Fibroblast of skin of left quadriceps (primary cell): ENCODE results near the gene IFI27L1.
A peak's percentile ranks its signal among the peaks of the same experiment; 100 is the strongest.

ENCODE experiments used
- DNase-seq, 2 experiments: peaks; one replicate each; pipeline ENCODE4 v3.0.0-alpha.2; 2013; ENCODE audit warnings: low read depth in 2 of 2

Gene IFI27L1

DNA sequence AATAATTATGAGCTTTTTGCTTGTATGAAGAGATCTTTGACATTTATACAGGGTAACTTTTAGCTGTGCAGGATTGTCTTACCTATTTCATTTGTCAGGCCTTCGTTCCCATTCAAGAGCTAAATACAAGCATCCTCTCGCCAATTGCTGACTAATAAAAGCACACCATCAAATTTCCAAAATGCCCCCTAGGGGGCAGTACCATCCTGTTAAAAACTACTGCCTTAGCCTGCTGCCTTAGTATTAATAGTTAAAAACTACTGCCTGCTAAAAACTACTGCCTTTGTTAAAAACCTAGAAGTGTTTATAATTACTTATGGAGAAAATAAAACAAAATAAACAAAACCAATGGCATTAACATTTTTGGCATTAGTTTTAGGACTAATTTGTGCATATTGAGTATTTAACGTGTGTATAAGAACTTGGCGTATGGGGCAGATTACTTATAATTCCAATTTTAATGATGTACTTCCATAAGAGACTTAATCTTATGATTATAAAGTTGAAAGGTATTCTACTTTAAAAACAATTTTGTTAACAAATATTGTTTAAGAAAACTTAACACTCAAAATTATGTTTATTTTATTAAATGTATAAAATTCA lies 51.3 kb downstream of the IFI27L1 start:
- peak; percentile 50 to 51 for DNase-seq

DNA sequence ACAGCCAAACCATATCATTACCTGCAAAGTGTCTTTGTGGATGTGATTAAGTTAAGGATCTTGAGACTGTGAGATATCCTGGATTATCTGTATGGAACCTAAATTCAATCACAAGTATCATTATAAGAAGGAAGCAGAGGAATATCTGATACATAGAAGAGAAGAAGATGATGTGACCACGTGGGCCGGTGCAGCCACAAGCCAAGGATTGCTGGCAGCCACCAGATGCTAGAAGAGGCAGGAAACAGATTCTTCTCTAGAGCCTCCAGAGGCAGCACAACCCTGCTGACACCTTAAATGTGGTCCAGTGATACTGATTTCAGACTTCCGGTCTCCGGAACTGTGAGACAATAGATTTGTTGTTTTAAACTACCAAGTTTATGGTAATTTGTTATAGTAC lies 54.4 kb downstream of the IFI27L1 start:
- DNase-seq, result no peak

DNA sequence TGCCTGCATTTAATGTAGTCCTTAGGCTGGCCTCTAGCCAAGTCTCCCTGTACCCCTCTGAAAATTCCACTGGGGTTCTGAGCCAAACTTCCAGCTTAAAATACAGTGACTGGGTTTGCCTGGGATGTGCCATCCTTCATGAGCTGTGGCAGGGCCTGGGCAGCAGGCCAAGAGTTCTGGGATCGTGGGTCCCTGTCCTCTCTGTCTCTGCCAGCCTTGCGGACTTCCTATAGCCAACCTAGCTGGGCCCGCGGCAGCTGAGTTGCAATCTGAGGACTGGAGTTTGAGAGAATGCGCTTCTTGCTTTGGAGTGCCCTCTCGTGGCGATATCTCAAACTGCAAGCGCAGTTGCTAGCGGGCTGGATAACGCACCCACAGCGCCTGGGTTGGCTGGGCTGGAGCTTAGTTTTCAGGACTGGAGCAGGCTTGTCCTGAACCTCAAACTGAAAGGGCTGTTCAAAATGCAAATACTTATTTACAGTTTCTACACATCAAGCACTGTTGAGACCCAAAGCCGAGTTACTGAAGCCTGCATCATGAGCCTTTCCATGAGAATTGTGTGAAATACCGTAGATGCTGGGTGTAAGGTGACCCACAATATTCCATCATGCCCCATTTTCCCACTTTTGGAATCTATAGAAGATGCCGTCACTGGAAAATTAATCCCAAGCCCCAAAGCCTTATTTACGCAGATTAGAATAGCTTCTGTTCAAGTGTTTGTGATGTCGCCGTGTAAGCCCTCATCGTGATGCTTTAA lies 55.6 kb downstream of the IFI27L1 start:
- peak; percentile 61 to 63 for DNase-seq

DNA sequence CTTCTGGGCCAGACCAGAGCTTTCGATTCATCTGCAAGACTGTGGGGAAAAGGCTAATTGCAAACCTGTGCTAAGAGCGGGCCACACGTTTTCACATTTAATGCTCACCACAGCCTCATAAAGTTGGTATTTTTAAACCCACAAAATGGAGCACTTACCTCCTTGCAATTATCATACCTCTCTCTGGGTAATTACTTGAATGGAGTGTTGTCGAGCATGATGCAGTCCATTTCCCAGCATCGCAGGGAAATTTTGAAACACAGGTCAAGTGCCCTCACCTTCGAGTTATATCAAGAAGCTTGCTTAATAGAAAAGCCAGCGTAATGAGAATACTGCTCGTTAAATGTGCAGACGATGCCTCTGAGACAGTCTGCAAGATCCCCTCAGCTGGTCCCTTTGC lies 57.1 kb downstream of the IFI27L1 start:
- no peak for DNase-seq

DNA sequence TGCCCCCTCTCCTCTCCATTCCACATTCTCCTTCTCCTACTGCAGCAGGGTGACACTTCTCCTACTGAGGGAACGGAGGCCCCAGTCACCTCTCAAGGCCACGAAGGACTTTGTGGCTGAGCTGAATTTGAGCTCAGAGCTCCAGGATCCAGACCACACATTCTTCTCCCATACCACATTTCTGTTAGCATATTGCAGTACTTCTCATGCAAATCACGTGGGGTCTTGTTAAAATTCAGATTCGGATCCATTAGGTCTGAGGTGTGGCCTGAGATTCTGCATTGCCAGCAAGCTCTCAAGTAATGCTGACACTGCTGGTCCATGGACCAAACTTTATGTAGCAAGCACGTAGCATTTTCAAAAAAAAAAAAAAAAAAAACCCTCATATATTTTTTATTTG lies 57.9 kb downstream of the IFI27L1 start:
- no peak for DNase-seq

DNA sequence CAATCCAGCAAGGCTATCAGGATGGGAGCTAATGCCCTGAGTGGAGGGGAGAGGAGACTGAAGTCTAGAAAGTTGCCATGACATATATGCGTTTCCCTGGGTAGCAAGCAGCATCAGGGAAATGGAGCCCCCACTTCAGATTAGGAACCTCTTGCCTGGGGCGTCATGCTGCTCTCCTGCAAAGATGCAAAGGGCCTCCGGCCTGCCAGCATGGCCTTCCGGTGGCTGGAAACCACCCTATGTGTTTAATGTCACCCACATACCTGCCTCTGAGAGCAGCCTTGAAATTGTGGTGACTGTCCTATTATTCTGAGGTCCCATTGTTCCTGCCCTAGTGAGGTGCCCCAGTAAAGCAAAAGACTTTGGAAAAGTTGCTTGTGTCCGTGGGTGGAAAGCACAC lies 58.3 kb downstream of the IFI27L1 start:
- DNase-seq, result no peak

DNA sequence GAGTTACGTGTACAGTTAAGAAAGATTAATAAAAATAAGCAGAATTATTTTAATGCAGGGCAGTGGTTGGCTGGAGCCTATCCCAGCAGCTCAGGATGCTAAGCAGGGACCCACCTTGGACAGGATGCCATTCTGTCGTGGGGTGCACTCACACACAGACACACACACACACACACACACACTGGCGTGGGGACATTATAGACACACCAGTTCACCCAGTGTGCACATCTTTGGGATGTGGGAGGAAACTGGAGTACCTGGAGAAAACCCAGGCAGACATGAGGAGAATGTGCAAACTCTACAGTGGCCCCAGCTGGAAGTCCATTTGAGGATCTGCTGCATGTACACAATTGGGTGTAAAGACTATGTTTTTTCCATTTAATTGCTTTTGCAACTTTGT lies 61.1 kb downstream of the IFI27L1 start:
- no peak for DNase-seq

DNA sequence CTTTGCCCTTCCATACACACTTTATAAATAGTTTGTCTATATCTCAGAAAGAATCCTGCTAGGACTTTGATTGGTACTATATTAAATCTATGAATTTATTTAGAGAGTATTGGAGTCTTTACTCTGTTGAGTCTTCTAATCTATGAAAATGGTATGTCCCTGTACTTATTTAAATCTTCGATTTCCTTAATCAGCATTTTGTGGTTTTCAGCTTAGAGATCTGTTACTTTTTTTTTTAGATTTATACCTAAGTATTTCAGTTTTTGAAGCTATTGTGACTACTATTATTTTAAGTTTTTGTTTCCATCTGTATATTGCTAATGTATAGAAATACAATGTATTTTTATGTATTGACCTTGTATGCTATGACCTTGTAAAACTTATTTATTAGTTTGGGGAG lies 61.7 kb downstream of the IFI27L1 start:
- DNase-seq, result no peak

DNA sequence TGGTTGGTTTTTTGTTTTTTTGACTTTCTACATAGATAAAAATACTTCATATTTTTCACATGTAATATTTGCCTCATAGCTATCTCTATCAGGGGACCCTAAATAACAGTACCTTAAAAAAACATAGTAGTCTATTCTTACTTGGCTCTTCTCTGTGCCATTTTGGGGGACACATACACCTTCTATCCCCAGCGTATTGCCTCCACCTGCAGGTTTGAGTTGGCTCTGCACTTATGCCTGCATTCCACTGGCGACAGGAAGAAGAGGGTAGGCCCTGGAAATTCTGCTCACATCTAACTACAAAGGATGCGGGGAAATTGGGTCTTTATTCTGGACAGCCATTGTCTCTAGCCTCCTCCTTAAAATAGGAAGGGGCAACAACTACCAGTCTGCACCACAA lies 62.1 kb downstream of the IFI27L1 start:
- DNase-seq, result no peak

DNA sequence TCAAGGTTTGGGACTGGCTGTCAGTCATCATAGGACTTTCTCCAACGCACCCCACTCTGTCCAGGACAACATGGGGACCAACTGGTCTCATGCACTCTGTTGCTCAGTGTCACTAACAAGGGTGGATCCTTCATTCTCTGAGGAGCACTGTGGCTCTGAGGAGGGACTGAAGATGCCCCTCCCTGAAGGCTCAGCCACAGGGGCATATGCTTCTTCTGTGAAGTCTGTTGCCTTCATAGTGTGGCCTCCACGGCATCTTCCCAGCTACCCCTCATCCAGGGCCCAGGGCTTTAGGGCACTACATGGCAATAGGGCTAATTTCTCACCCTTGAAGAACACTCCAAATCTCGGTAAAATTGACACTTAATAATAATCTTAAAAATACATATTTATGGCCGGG lies 62.6 kb downstream of the IFI27L1 start:
- no peak for DNase-seq

DNA sequence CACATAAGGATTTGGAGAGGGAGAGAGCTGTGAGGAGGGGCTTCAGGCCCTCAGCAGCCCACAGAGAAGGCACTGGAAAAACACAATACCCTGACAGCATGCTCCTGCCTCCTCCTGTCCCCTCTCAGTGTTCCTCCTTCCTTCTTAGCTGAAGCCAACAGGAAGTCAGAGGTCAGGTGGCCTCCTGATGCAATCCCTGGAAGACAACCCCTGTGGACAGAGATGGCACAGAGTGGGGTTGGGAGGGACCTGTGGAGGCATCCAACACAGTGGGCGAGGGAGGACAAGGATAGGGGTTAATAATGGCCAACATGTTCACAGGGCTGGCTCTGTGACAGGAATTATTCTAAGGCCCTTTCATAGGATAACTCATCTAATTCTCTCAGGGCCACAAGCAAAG lies 63.7 kb downstream of the IFI27L1 start:
- DNase-seq, result no peak

DNA sequence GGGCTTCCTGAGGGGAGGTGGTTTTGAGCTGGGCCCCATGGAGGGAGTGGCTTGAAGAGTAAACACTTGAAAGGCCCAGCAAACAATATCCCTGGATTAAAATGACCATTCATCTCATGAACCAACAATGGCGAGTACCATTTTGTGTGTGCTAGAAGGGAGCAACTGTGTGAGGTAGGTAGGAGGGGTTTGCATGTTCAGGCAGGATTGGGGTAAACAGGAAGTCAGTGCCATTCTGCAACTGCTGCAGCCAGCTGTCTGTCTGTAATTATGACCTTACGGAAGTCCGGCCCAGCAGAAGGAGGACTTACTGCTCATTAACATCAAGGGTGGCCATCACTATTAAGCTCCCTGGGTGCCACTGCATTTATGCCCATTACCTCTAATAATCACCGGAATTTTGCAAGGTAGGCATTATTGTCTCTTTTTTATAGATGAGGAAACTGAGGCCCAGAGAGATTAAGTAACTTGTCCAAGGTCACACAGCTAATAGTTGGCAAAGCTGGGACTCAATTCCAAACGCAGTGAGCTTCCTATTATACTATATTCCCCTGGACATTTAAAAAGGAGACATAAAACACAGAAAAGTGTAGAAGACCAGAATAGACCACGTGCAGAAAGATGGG lies 64.9 kb downstream of the IFI27L1 start:
- no peak for DNase-seq
